HG03469 (cell line): ENCODE data around the gene ROBO1.
"Not testable (repeated sequence)": the region's sequence is repeated elsewhere in the genome, so short reads cannot be mapped to it uniquely, and the experiment has no call there.

Experiments
- ATAC-seq: cut with Tn5 transposase; IDR thresholded peaks from one replicate; pipeline ENCODE4 v1.9.1; 2021; ENCODE audit warnings: mild to moderate bottlenecking, moderate library complexity, moderate number of reproducible peaks; ENCODE audit not compliant: unreplicated experiment

Gene ROBO1

GRCh38 chr3:79178471-79179180, 589.2 kb downstream of the ROBO1 start:
- ATAC-seq, result no peak

GRCh38 chr3:79175870-79176269, 591.9 kb downstream of the ROBO1 start:
- ATAC-seq, result no peak

GRCh38 chr3:79173259-79173658, 594.5 kb downstream of the ROBO1 start:
- ATAC-seq, result not testable (repeated sequence)

GRCh38 chr3:79172241-79172640, 595.6 kb downstream of the ROBO1 start:
- no peak for ATAC-seq

- no peak for ATAC-seq
Observed at GRCh38 chr3:79170021-79170420, 597.8 kb downstream of the ROBO1 start.

GRCh38 chr3:79167651-79168416, 600.0 kb downstream of the ROBO1 start:
- ATAC-seq, result no peak

- ATAC-seq, result no peak
Observed at GRCh38 chr3:79162653-79163052, 605.1 kb downstream of the ROBO1 start.

GRCh38 chr3:79161941-79162340, 605.9 kb downstream of the ROBO1 start:
- ATAC-seq, result no peak

GRCh38 chr3:79160421-79160820, 607.4 kb downstream of the ROBO1 start:
- no peak for ATAC-seq

- no peak for ATAC-seq
Observed at GRCh38 chr3:79159736-79160135, 608.1 kb downstream of the ROBO1 start.

GRCh38 chr3:79157191-79157590, 610.6 kb downstream of the ROBO1 start:
- ATAC-seq, result no peak

GRCh38 chr3:79154865-79155264, 612.9 kb downstream of the ROBO1 start:
- no peak for ATAC-seq

GRCh38 chr3:79148786-79149185, 619.0 kb downstream of the ROBO1 start:
- ATAC-seq, result no peak

GRCh38 chr3:79146024-79146423, 621.8 kb downstream of the ROBO1 start:
- no peak for ATAC-seq

- ATAC-seq, result no peak
Observed at GRCh38 chr3:79140708-79141107, 627.1 kb downstream of the ROBO1 start.

- ATAC-seq, result no peak
Observed at GRCh38 chr3:79139395-79140068, 628.3 kb downstream of the ROBO1 start.

GRCh38 chr3:79125313-79125984, 642.3 kb downstream of the ROBO1 start:
- no peak for ATAC-seq

GRCh38 chr3:79115458-79115857, 652.3 kb downstream of the ROBO1 start:
- no peak for ATAC-seq

GRCh38 chr3:79113876-79114275, 653.9 kb downstream of the ROBO1 start:
- no peak for ATAC-seq

- ATAC-seq, result no peak
Observed at GRCh38 chr3:79111375-79112052, 656.3 kb downstream of the ROBO1 start.

- no peak for ATAC-seq
Observed at GRCh38 chr3:79109754-79110153, 658.0 kb downstream of the ROBO1 start.
